OCI-LY3 (cell line): ENCODE measurements around the gene MAPK8IP1.
"Not testable (repeated sequence)": the region's sequence is repeated elsewhere in the genome, so short reads cannot be mapped to it uniquely, and the experiment has no call there.

Experiments used
- H2AFZ ChIP-seq: fragments of 200-600, 300-600 bp; shearing (Covaris generic); 2 replicates; pipeline ENCODE4 v1.6.0; 2014; ENCODE audit warnings: antibody characterized with exemption, low read depth, low read length
- H3K27ac ChIP-seq: fragments of 200-600, 300-600 bp; sonication (generic); 2 replicates; pipeline ENCODE4 v1.5.1; 2014; ENCODE audit warnings: mild to moderate bottlenecking, low read length, moderate library complexity, mixed read lengths
- H3K27me3 ChIP-seq: fragments of 200-600, 300-600 bp; sonication (generic); 2 replicates; pipeline ENCODE4 v1.6.1; 2014; ENCODE audit warnings: low read depth, low read length, mixed read lengths
- H3K36me3 ChIP-seq: fragments of 200-600, 300-600 bp; sonication (generic); replicated peaks from 2 replicates; pipeline ENCODE3; 2014; ENCODE audit warnings: low read depth, low read length, mixed read lengths
- H3K4me1 ChIP-seq: fragments of 300-600, 200-600 bp; sonication (generic); 2 replicates; pipeline ENCODE4 v1.6.1; 2014; ENCODE audit warnings: low read length, mixed read lengths
- H3K4me2 ChIP-seq: fragments of 200-600, 300-600 bp; sonication (generic); 2 replicates; pipeline ENCODE4 v1.6.1; 2014; ENCODE audit warnings: low read length, mixed read lengths
- H3K4me3 ChIP-seq: fragments of 300-600, 200-600 bp; sonication (generic); 2 replicates; pipeline ENCODE4 v1.5.1; 2014; ENCODE audit warnings: antibody characterized with exemption, mild to moderate bottlenecking, low read length, moderate library complexity
- H3K79me2 ChIP-seq: fragments of 300-600, 200-600 bp; shearing (Covaris generic); 2 replicates; pipeline ENCODE4 v1.6.1; 2014; ENCODE audit warnings: mild to moderate bottlenecking, low read length, mixed read lengths
- H3K9ac ChIP-seq: fragments of 300-600, 200-600 bp; shearing (Covaris generic); 2 replicates; pipeline ENCODE4 v1.6.0; 2014; ENCODE audit warnings: mild to moderate bottlenecking, low read length, moderate library complexity
- H3K9me3 ChIP-seq: fragments of 200-600, 300-600 bp; shearing (Covaris generic); 2 replicates; pipeline ENCODE4 v1.6.1; 2014; ENCODE audit warnings: low read length, mixed read lengths; ENCODE audit not compliant: insufficient read depth
- H4K20me1 ChIP-seq: fragments of 200-600, 300-600 bp; sonication (generic); 2 replicates; pipeline ENCODE4 v1.6.1; 2016; ENCODE audit warnings: low read length, mixed read lengths; ENCODE audit not compliant: insufficient read depth
- CTCF ChIP-seq: fragments of 200-600, 300-600 bp; sonication (generic); IDR thresholded peaks from 2 replicates; pipeline ENCODE4 v1.5.1; 2014; ENCODE audit warnings: antibody characterized with exemption, low read length, low read depth
- EZH2phosphoT487 ChIP-seq: fragments of 200-600 bp; shearing (Covaris generic); IDR thresholded peaks from 2 replicates; pipeline ENCODE4 v1.6.1; 2018; ENCODE audit warnings: antibody characterized with exemption, mixed run types, low read depth

MAPK8IP1 gene

GRCh38 chr11:45885274-45885920, at the start of gene MAPK8IP1:
Gene MAPK8IP1 (plus strand): TSS chr11:45885651. CDS start chr11:45885821, 170 bp downstream.
- peak within 1 kb of the TSS; percentile 73 for H3K4me2 ChIP-seq
- H3K4me1 ChIP-seq: no peaks in the 10 kb centered on the region
- no peaks in the 10 kb centered on the region for H3K79me2 ChIP-seq
- H3K27ac ChIP-seq: no peak within 1 kb of the TSS
- H2AFZ ChIP-seq: no peak within 1 kb of the TSS
- peaks cover 32% of the 10 kb centered on the region for H4K20me1 ChIP-seq
- H3K4me3 ChIP-seq: peak within 1 kb of the TSS; percentile 75
- peaks cover 15% of the 10 kb centered on the region for H3K36me3 ChIP-seq
- no peak within 1 kb of the TSS for H3K9ac ChIP-seq
- TF ChIP-seq EZH2phosphoT487 (no peak), CTCF (no peak)
- no peaks in the 10 kb centered on the region for H3K9me3 ChIP-seq
- H3K27me3 ChIP-seq: no peaks in the 10 kb centered on the region

- Histone ChIP-seq H3K4me3 (no peak overlapping the region), H3K27ac (no peak overlapping the region), H3K4me1 (peaks cover 9% of the 10 kb centered on the region), H3K4me2 (no peak overlapping the region), H4K20me1 (no peaks in the 10 kb centered on the region), H3K36me3 (no peaks in the 10 kb centered on the region), H3K9ac (no peak overlapping the region), H3K79me2 (no peaks in the 10 kb centered on the region), H3K27me3 (no peaks in the 10 kb centered on the region), H2AFZ (no peak overlapping the region), H3K9me3 (no peaks in the 10 kb centered on the region)
- TF ChIP-seq CTCF (no peak), EZH2phosphoT487 (no peak)
Observed at GRCh38 chr11:45839204-45839603, 46.2 kb upstream of the MAPK8IP1 start.

- H3K4me2 ChIP-seq, H3K4me3 ChIP-seq, H3K27ac ChIP-seq, H4K20me1 ChIP-seq, H3K9me3 ChIP-seq, H2AFZ ChIP-seq, H3K79me2 ChIP-seq, H3K36me3 ChIP-seq, H3K9ac ChIP-seq, H3K27me3 ChIP-seq: not testable (repeated sequence)
- H3K4me1 ChIP-seq: peaks cover 12% of the 10 kb centered on the region
Observed at GRCh38 chr11:45840251-45840650, 45.2 kb upstream of the MAPK8IP1 start.

GRCh38 chr11:45843158-45843924, 42.1 kb upstream of the MAPK8IP1 start:
- Histone ChIP-seq H3K9ac (peak overlapping the region; percentile 42), H3K27ac (no peak overlapping the region), H3K27me3 (no peaks in the 10 kb centered on the region), H3K36me3 (no peaks in the 10 kb centered on the region), H3K4me1 (peaks cover 26% of the 10 kb centered on the region), H3K79me2 (peaks cover 9% of the 10 kb centered on the region), H3K9me3 (no peaks in the 10 kb centered on the region), H3K4me2 (peak overlapping the region; percentile 66), H2AFZ (peak overlapping the region; percentile 88), H3K4me3 (peak overlapping the region; percentile 68), H4K20me1 (peaks cover 5% of the 10 kb centered on the region)
- TF ChIP-seq CTCF (peak; percentile 91), EZH2phosphoT487 (no peak)
